SK-N-SH (cell line): ENCODE results near the gene IL4R. TPM values are rescaled to one million over a fixed set of nuclear protein-coding genes. Genes with fewer than 3 reads are reported as not detected.

Experiments
- CTCF ChIA-PET: fragments of 300-600, 350-600 bp; formaldehyde crosslinking; extraction: SDS; loops from one replicate; lab custom pipeline; 2021; lab: Yijun Ruan, JAX
- POLR2A ChIA-PET: fragments of 350-600 bp; sonication (Branson Sonifier 250); formaldehyde crosslinking; extraction: SDS; loops from one replicate; lab custom pipeline; 2020; ENCODE audit warnings: antibody characterized with exemption, inconsistent platforms; lab: Yijun Ruan, JAX
- DNase-seq: peaks from one replicate; pipeline ENCODE4 v3.0.0; 2012
- H2AFZ ChIP-seq: fragments of 200-600 bp; sonication (generic); 2 replicates; pipeline ENCODE4 v1.8.1; 2016; ENCODE audit warnings: antibody characterized with exemption, mild to moderate bottlenecking, low read depth
- H3F3A ChIP-seq: fragments of 200-600 bp; sonication (generic); replicated peaks from 2 replicates; pipeline ENCODE3; 2016; ENCODE audit warnings: antibody characterized with exemption, mild to moderate bottlenecking; ENCODE audit not compliant: insufficient read depth
- H3K27ac ChIP-seq, 2 experiments: fragments of 200-500 bp in 1 of 2; fragments of 200-600 bp in 1 of 2; sonication (Bioruptor generic) in 1 of 2; sonication (generic), shearing (Covaris generic) in 1 of 2; 2 replicates each; pipeline versions ENCODE4 v1.5.1 to v1.6.1; 2014 to 2016; ENCODE audit warnings: low read depth in 2 of 2, inconsistent platforms in 1 of 2, low read length in 1 of 2, mild to moderate bottlenecking in 1 of 2, mixed read lengths in 1 of 2
- H3K27me3 ChIP-seq: fragments of 200-600 bp; sonication (generic), shearing (Covaris generic); 2 replicates; pipeline ENCODE4 v1.6.1; 2016; ENCODE audit warnings: mixed run types; ENCODE audit not compliant: insufficient read depth
- H3K36me3 ChIP-seq, 2 experiments: fragments of 200-500 bp in 1 of 2; fragments of 200-600 bp in 1 of 2; sonication (Bioruptor generic) in 1 of 2; sonication (generic) in 1 of 2; replicated peaks in 1 of 2; 2 replicates each; pipeline versions ENCODE3 to v1.5.1; 2014 to 2016; ENCODE audit warnings: low read length in 1 of 2, mild to moderate bottlenecking in 1 of 2; ENCODE audit not compliant: insufficient read depth in 2 of 2, control insufficient read depth in 1 of 2
- H3K4me1 ChIP-seq, 2 experiments: fragments of 200-500 bp in 1 of 2; fragments of 200-600 bp in 1 of 2; sonication (Bioruptor generic) in 1 of 2; sonication (generic), shearing (Covaris generic) in 1 of 2; 2 replicates each; pipeline versions ENCODE4 v1.5.1 to v1.6.1; 2014 to 2016; ENCODE audit warnings: low read depth in 1 of 2, low read length in 1 of 2, mixed run types in 1 of 2; ENCODE audit not compliant: insufficient read depth in 2 of 2, control insufficient read depth in 1 of 2
- H3K4me2 ChIP-seq: fragments of 200-600 bp; sonication (generic), shearing (Covaris generic); 2 replicates; pipeline ENCODE4 v1.6.1; 2017; ENCODE audit warnings: mixed run types
- H3K4me3 ChIP-seq, 2 experiments: fragments of 200-500 bp in 1 of 2; fragments of 200-600 bp in 1 of 2; sonication (Bioruptor generic) in 1 of 2; sonication (generic), shearing (Covaris generic) in 1 of 2; 2 replicates each; pipeline versions ENCODE4 v1.5.1 to v1.8.1; 2014 to 2016; ENCODE audit warnings: low read depth in 2 of 2, inconsistent platforms in 1 of 2, low read length in 1 of 2, mild to moderate bottlenecking in 1 of 2, mixed read lengths in 1 of 2, moderate library complexity in 1 of 2
- H3K79me2 ChIP-seq: fragments of 200-600 bp; sonication (generic); 2 replicates; pipeline ENCODE4 v1.8.1; 2017; ENCODE audit warnings: mild to moderate bottlenecking; ENCODE audit not compliant: insufficient read depth
- H3K9ac ChIP-seq: fragments of 200-600 bp; sonication (generic); 2 replicates; pipeline ENCODE4 v1.6.1; 2017; ENCODE audit warnings: mixed run types
- H3K9me2 ChIP-seq: fragments of 200-600 bp; sonication (generic); 2 replicates; pipeline ENCODE4 v1.6.1; 2017; ENCODE audit warnings: mixed run types
- H3K9me3 ChIP-seq: fragments of 200-600 bp; sonication (generic); 2 replicates; pipeline ENCODE4 v1.6.1; 2017; ENCODE audit warnings: mixed run types, mild to moderate bottlenecking, moderate library complexity
- H4K20me1 ChIP-seq: fragments of 200-600 bp; sonication (generic); 2 replicates; pipeline ENCODE4 v1.6.1; 2017; ENCODE audit warnings: mild to moderate bottlenecking, mixed run types; ENCODE audit not compliant: insufficient read depth
- CTCF ChIP-seq: fragments of 200-600 bp; sonication (generic); IDR thresholded peaks from 2 replicates; pipeline ENCODE4 v1.6.1; 2017; ENCODE audit warnings: antibody characterized with exemption, mild to moderate bottlenecking, moderate library complexity
- EZH2phosphoT487 ChIP-seq: fragments of 200-600 bp; sonication (generic); IDR thresholded peaks from 2 replicates; pipeline ENCODE4 v1.6.1; 2017; ENCODE audit warnings: low read depth, mixed run types, mild to moderate bottlenecking, antibody characterized with exemption, moderate library complexity, borderline replicate concordance
- FOXM1 ChIP-seq: IDR thresholded peaks from 2 replicates; pipeline ENCODE4 v1.4.0; 2012; ENCODE audit warnings: low read depth, mild to moderate bottlenecking
- GABPA ChIP-seq: IDR thresholded peaks from 2 replicates; pipeline ENCODE4 v1.4.0; 2012; ENCODE audit warnings: low read depth, mild to moderate bottlenecking
- IRF3 ChIP-seq: fragments of 150-350 bp; IDR thresholded peaks from 2 replicates; pipeline ENCODE4 v1.6.1; 2016; ENCODE audit warnings: mild to moderate bottlenecking, low read depth, low read length
- NFIC ChIP-seq: IDR thresholded peaks from 2 replicates; pipeline ENCODE4 v1.4.0; 2012; ENCODE audit warnings: borderline replicate concordance
- NRF1 ChIP-seq: IDR thresholded peaks from 2 replicates; pipeline ENCODE4 v1.6.1; 2012; ENCODE audit warnings: low read depth, mild to moderate bottlenecking, low read length
- POLR2AphosphoS5 ChIP-seq: IDR thresholded peaks from 2 replicates; pipeline ENCODE4 v1.6.1; 2012; ENCODE audit warnings: low read depth, low read length
- REST ChIP-seq: IDR thresholded peaks from 2 replicates; pipeline ENCODE4 v1.6.1; 2012; ENCODE audit warnings: mild to moderate bottlenecking, low read depth, low read length, moderate library complexity
- RFX5 ChIP-seq: IDR thresholded peaks from 2 replicates; pipeline ENCODE4 v1.6.1; 2012; ENCODE audit warnings: mild to moderate bottlenecking, improper control_type of control experiment, low read length
- SIN3A ChIP-seq: IDR thresholded peaks from 2 replicates; pipeline ENCODE4 v1.6.1; 2012; ENCODE audit warnings: low read depth, mild to moderate bottlenecking, low read length, moderate library complexity, borderline replicate concordance
- SMC3 ChIP-seq: IDR thresholded peaks from 2 replicates; pipeline ENCODE4 v1.6.1; 2012; ENCODE audit warnings: low read depth, low read length, improper control_type of control experiment
- TAF1 ChIP-seq: IDR thresholded peaks from 2 replicates; pipeline ENCODE4 v1.6.1; 2012; ENCODE audit warnings: low read depth, mild to moderate bottlenecking, low read length, moderate library complexity, borderline replicate concordance
- TEAD4 ChIP-seq: IDR thresholded peaks from 2 replicates; pipeline ENCODE4 v1.4.0; 2012; ENCODE audit warnings: mild to moderate bottlenecking, borderline replicate concordance; ENCODE audit not compliant: insufficient read depth
- ZBTB33 ChIP-seq: IDR thresholded peaks from 2 replicates; pipeline ENCODE4 v1.4.0; 2012; ENCODE audit warnings: low read depth, borderline replicate concordance
- polyA plus RNA-seq, 3 experiments: library from polyadenylated mRNA; depleted of rRNA; stranded (reverse); fragments of >200 nt; gene quantifications; 2 replicates each; pipeline ENCODE4 v1.2.3, GENCODE V29; 2012

The IL4R gene
- polyA plus RNA-seq, 1 of the 3 experiments (the other 2 are of a cell fraction) = 16.1 TPM

GRCh38 chr16:27390151-27390550, 76.4 kb downstream of the IL4R start:
- H3K4me1 ChIP-seq = no peaks in the 10 kb centered on the region
- no peak overlapping the region for H3K27ac ChIP-seq
- H3K4me3 ChIP-seq = no peak overlapping the region
- no peaks in the 10 kb centered on the region for H4K20me1 ChIP-seq
- no peak overlapping the region for H3K9ac ChIP-seq
- H3K9me3 ChIP-seq = peaks cover 12% of the 10 kb centered on the region; the same call in 1 of the 2 replicates
- POLR2A ChIA-PET = no interaction called here
- CTCF ChIA-PET = no interaction called here
- H3F3A ChIP-seq = no peaks in the 10 kb centered on the region
- H3K4me2 ChIP-seq = no peak overlapping the region
- DNase-seq = no peak
- H3K9me2 ChIP-seq = no peaks in the 10 kb centered on the region
- no peak overlapping the region for H2AFZ ChIP-seq
- H3K79me2 ChIP-seq = no peaks in the 10 kb centered on the region
- no peaks in the 10 kb centered on the region for H3K27me3 ChIP-seq
- no peaks in the 10 kb centered on the region for H3K36me3 ChIP-seq
- TF ChIP-seq POLR2AphosphoS5 (no peak), ZBTB33 (no peak), RFX5 (no peak), FOXM1 (no peak), SMC3 (no peak), NRF1 (no peak), EZH2phosphoT487 (no peak), IRF3 (no peak), CTCF (no peak), REST (no peak), SIN3A (no peak), TAF1 (no peak), TEAD4 (no peak), GABPA (no peak), NFIC (no peak)
